HG02884 (cell line): ENCODE data around the gene GPC5.

Experiments
- ATAC-seq: cut with Tn5 transposase; IDR thresholded peaks from one replicate; pipeline ENCODE4 v1.9.1; 2021; ENCODE audit warnings: mild to moderate bottlenecking, moderate library complexity; ENCODE audit not compliant: unreplicated experiment

Gene GPC5

DNA sequence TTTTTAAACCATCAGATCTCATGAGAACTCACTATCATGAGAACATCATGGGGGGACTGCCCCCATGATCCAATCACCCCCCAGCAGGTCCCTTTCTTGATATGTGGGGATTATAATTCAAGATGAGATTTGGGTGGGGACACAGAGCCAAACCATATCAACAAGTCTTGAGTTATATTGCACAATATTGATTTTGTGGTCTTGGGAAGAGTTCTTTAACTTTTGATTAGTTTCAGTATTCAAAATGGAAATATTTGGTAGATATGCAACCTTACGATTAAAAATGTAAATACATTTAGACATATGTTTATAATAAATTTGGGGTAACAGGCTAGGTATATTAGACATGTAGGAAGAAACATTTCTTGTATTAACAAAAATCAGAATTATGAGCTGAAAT, 188.2 kb downstream of the GPC5 start:
- ATAC-seq = no peak

DNA sequence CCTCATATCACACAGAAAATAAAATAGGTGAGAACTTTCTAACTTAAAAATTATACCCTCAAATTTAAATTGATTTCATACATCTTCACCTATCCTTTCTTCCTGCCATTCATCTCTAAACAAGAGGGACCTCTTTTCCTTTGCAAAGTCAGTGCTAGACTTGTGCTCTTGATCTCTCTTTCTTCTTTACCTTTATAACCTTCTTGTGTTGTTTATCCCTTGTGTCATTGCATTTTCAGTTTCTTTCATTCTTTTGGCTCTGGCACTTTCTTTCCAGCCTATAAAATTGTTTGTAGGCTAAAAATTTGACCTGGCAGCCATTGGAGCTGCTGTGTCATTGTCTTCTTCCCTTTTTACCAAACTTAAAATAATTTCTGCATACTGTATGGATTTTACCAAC, 190.1 kb downstream of the GPC5 start:
- ATAC-seq = no peak

DNA sequence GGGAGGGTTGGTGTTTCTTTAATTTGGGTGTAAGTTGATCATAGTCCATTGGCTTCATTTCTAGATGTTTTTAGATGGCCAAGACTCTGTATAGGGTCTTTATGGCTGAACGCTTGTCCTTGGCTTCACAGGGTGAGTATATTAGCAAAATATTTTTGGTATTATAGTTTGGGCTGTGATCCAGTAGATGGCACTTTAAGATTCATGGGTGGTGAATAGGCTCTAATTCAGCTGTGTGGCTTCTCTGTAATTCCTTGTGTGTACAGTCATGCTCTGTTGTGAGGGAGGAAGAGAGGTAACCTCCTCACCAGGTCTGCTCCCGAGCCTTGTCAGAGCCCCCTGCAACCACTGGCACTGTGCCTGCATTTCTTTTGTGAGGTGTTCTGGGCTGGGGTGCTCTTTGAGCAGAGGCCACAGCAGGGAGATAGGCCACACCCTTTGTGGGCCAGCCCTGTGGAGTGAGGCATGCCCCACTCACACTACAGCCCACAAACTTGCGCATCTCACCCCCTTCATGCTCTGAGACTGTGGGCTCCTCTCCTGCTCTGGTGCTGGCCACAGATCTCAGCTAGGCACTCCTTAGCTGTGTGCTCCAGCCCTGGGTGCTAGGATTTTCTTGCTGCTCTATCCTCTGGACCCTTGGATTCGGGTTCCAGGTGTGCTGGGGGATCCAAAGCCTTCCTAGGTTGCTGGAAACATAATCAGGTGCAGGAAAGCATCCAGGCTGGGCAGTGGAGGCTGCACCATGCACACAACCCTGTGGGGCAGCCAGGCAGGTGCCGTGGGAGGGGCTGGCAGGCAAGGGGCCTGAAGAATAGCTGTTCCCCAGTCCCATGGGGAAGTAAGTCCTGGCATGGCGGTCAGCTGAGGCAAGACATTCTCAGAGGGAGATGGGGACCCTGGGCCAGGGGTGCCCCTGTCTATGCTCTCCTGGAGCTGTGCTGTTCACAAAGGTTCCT, 193.9 kb downstream of the GPC5 start:
- ATAC-seq = no peak

DNA sequence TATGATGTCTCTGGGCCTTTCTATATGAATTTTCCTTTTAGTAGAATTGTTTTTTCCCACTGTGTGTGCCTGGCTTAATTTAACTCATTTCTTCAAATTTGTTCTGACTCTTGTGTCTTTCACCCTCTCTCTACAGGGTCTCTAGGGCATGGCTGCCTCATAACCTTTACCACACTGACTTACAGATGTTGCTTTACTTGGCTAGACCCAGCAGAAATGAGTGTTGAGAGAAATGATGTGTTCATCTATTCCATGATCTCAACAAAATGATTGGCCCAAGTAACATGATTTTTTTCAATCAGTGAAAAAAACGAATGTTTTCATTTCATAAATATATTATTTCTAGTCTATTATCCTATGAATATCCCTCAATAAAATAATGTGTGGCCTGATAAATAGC, 195.0 kb downstream of the GPC5 start:
- no peak for ATAC-seq

DNA sequence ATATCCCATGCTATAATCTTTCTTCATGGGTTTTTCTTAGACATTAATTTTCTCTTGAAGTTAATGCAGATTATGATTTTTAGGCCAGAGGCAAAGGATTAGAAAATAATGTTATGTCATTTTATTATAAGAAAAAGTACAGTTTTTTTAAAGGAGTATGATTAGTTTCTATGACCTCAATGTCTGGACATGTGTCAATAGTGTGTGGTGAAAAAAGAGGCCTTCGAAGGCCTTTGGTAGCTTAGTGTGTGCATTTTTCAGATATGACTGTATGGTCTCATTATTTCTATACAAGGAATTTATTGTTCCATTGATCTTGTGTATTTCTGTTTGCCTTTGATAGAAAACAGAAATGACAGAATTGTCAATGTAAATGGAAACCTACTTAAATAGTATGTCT, 195.6 kb downstream of the GPC5 start:
- no peak for ATAC-seq

DNA sequence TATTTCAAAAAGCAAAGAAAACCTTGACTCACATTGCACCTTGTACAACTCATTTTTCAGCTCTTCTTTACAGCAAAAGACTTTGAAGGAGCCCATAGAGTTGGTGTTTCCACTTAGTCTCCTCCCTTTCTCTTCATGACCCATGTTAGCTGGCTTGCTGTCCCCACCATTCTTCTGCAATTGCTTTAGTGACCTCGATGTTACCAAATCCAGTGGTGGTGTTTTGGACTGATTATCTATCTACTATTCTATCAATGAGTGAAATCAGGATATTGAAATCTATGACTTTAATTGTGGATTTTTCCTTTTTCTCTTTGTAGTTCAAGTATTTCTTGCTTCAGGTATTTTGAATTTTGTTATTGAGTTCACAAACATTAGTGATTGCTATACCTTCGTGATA, 197.3 kb downstream of the GPC5 start:
- no peak for ATAC-seq

DNA sequence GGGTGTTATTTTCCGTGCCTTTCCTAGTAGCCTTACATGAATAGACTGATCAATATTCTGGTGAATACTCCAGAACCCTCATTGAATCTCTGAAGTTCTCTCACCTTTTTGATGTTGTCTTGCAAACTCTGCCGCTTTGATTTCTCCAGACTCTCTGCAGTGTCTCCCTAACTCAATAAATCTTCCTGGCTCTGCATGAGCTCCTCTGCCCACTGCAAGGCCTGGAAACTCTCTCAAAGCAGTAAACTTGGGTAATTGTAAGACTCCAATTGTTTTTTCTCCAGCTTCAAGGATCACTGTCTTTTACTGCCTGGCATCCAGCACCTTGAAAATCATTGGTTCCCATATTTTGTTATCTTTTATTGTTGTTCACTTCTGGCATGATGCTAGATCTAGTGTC, 198.4 kb downstream of the GPC5 start:
- no peak for ATAC-seq

DNA sequence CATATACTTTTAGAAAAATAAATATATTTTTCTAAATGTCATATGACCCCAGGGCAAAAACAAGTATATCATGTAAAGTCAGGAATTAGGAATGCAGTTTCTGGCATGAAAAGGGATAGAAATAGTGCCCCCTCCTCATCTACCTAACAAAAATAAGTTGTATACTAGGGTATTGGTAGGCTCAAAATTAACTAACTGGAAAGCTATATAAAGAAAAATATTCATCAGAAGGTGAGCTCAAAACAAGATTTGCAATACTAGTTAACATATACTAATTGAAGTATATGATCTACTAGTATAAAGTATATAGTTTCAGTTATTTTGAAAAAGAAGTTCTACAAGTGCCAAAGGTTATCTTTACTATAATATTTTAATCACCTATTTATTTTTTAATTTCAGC, 200.2 kb downstream of the GPC5 start:
- no peak for ATAC-seq

DNA sequence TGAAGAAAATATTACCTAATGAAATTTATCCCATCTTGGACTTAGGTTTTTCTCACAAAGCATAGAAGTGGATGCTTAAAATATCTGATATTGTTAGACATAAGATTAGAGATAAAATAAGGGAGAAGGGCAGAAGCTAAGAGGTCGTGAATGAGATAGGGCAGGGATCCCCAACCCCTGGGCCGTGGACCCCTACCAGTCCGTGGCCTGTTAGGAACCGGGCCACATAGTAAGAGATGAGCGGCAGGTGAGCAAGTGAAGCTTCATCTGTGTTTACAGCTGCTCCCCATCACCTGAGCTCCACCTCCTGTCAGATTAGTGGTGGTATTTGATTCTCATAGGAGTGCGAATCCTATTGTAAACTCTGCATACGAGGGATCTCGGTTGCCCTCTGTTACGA, 202.9 kb downstream of the GPC5 start:
- ATAC-seq = no peak

DNA sequence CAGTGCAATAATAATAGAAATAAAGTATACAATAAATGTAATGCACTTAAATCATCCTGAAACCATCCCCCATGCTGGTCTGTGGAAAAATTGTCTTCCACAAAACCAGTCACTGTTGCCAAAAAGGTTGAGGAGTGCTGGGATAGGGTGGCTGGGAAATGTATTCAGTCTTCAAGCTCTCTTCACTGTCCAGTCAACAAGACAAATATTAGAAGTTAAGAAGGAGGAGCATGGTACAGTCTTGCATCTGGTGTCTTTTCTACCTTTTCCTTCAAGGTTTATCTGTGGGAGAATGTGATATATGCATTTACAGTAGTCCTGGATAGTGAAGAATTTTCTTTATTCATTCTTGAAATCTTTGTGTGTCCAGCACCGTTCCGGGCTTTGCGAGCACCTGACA, 203.4 kb downstream of the GPC5 start:
- ATAC-seq = no peak

DNA sequence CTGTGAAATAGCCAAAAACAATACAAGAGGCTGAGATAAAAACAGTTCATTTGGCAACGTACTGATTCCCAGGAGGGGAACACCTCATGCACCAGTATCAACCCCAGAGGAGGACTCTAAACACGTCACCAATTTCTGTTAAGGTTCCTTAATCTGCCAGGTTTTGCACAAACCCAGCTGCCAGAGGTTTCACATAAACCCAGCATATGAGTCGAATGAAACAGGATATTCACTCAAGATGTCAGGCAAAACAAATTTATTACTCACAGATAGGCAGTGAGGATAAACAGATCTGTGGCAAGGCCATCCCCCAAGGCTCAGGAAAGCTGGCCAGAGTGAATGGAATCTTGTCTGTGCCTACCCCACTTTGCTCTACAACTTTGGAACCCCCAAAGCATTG, 210.9 kb downstream of the GPC5 start:
- ATAC-seq = no peak

DNA sequence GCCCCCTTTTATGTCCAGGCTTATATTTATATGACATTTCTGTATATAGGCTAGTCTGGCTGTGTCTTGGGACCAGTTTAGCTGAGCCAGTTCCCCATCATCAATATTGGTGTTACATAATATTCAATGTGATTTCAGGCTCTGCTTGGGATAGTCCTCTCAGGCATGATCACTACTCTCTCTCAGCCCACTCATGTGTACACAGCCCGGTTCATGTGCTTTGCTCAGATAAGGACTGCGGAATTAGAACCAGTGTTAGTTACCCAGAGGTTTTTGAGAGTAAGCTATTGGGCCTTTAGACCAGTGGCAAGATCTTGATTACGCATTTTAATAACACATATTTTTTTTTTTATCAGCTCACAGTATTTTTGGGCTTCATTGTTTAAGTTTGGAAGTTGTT, 219.9 kb downstream of the GPC5 start:
- no peak for ATAC-seq

DNA sequence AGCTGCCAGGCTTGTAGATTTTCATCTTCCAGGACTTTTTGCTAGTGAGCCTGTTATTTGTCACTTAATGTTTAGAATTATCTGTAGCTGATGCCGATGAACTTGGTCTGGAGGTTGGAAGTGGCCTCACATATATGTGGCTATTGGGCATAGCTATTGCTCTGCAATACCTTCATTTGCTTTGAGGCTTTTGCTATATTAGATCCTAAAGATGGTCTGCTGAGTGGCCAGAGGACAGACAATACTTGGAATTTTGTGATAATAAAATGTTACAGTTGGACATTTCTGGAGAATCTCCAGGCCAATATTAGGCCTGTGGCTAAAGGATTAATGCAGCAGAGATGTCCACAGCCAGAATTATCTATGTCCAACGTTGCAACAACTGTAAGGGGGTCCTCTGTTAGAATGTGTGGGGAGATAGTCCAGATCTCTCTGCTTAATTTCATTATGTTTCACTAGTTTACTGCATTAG, 222.3 kb downstream of the GPC5 start:
- no peak for ATAC-seq

DNA sequence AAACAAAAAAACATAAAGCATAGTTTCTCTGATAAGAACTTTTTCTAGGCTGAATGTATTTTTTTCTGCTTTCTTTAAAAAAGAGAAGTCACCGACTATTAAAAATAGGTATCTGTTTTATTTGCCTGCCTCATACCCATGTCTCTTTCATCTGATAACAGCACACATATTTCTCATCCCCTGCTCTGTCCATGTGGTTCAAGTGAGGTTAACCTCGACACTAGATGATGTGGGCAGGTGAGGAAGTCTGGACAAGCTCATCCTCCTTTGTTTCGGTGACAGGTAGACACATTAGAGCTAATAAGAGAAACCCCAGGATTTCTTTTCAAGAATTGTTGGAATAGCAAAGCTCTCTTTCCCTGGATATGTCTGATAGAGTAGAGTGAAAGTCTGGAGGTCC, 222.7 kb downstream of the GPC5 start:
- no peak for ATAC-seq

DNA sequence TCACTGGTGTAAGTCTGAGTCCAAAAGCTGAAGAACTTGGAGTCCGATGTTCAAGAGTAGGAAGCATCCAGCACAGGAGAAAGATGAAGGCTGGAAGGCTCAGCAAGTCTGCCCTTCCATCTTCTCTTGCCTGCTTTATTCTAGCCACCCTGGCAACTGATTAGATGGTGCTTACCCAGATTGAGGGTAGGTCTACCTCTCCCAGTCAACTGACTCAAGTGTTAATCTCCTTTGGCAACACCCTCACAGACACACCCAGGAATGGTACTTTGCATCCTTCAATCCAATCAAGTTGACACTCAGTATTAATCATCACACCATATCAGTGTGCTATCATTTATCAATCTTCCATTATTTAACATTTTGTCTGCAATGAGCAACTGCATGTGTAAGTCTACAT, 223.5 kb downstream of the GPC5 start:
- ATAC-seq = no peak

DNA sequence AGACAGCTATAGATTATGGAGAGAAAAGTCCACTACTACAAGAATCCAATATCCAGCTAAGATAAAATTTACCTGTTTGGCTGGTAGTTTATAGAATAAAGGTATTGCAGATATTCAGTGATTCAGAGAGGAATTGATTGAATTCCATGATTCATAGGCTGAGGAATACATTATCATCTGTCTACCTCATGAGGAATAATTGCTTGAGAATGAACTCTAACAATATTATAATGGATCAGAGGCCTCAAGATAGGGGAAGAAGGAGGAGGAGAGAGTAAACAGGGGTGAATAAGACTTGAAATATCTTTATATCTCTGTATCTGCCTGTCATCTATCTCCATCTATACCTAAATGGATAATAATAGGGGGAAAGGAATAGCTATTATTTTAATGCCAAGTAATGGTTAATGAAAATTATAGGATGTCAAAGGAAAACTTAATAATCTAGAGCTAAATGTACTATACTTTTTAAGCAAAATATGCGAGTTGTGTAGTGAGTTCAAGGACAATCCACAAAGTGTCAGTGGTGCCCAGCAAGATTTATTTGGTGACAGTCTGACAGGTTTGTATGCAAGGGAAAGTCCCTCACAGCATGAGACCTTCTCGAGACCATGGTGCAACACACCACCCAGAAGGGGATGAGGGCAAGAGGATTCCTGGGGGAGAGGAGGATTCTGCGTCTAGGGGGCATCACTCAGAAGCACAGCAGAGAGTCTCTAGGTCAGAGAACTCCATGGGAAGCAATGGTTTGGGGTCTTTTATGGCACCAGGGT, 224.5 kb downstream of the GPC5 start:
- no peak for ATAC-seq

DNA sequence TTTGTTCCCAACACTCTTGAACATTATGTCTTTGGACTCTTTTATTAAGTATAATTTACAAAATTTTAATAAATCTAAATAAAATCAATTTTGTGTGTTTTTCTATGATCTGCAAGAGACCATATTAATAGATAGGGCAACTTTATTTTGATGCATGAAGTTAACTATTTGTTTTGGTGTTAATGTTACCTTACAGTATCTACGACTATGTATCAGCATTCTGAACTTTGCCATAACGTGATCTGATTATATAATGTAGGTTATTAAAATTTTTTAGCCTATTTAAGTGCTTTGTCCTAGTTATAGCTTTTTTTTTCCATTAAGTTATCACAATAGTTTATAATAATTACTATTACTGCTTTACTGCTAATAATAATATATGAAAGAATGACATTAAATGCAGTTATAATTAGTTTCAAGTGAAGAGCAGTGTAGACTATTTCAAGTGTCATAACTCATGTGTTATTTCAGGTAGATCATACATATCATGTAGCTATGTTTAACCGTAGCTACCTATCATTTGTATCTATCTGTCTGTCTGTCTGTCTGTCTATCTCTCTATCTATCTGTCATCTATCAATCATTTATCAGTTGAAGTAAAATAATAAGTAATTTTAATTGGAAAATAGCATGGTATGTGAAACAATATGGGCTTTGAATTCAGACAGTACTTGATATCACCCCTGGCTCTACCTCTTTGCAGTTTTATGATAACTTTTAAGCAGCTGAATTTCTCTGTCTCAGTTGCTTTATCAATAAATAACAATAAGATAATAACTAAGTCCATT, 229.7 kb downstream of the GPC5 start:
- ATAC-seq = no peak

DNA sequence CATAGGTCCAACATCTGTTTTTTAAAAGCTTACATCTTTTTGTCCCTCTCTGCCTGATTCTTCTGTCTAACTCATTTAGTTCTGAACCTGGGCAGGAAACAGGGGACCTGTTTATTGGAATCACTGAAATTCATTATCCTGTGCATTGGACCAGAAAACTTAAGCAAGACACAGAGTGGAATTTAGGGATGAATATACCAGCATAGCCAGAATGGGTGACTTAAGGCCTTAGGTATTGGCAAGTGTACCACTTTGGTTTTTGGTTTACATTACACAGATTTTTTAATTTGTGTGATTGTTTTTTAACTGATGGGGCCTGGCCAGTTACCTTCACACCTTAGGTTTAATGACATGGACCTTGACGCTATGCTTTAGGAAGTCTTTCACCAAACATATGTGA, 232.5 kb downstream of the GPC5 start:
- no peak for ATAC-seq

DNA sequence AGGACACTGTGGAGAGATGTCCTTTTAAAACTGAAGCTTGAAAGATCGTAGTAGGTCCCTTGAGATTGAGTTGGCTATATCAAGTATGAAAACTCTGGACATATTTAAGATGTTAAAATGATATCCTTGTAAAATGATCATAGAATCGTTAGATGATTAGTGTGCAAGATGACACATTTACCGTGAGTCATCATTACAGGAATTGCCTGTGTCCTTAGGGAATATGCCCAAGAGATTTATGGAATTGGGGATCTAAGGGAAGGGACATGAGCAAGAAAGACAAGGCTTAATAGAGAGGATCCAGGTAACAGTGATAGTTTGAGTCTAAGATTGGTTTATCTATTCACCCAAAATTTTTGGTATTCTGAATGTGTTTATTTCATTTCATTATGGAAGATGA, 233.7 kb downstream of the GPC5 start:
- no peak for ATAC-seq

DNA sequence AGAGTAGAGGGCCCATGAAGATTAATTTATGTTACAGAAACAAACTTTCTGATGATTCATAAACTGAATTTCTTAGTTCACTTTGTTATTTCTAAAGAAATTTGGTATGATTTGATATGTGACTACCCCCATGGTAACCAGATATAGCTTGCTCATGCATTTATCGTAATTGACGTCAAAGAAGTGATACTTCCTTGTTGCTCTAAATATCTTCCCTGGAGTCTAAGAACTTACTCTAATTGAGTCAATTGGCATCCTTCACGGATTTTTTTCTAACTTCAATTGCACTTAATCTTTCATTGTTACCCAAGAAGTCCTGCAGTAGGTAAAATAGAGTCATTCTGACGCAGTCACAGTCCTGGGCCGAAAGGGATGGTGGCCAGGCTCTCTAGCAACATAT, 240.9 kb downstream of the GPC5 start:
- no peak for ATAC-seq

DNA sequence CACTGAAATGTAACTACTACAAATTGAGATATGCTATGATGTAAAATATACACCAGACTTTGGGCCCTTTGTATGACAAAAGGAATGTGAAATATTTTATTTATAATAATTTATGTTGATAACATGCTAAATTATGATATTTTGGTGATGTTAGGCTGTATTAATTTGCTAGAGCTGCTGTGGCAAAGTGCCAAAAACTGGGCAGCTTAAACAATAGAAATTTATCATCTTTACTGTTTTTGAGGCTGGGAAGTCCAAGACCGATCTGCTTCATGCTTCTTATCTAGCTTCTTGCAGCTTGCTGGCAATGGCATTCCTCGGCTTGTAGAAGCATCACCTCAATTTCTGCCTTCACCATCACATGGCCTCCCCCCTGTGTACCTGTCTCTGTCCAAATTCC, 245.0 kb downstream of the GPC5 start:
- ATAC-seq = no peak
